KMS-11 (cell line): ENCODE data around the gene IQSEC1.

Source experiments
- H2AFZ ChIP-seq: fragments of 200-600 bp; sonication (generic); 2 replicates; pipeline ENCODE4 v1.6.1; 2016; ENCODE audit warnings: antibody characterized with exemption, mixed run types, low read depth
- H3K27ac ChIP-seq: fragments of 200-600 bp; sonication (generic); 2 replicates; pipeline ENCODE4 v1.6.1; 2016; ENCODE audit warnings: mild to moderate bottlenecking, mixed run types
- H3K27me3 ChIP-seq: fragments of 200-600 bp; sonication (generic); 2 replicates; pipeline ENCODE4 v1.6.1; 2017; ENCODE audit warnings: mild to moderate bottlenecking, low read depth, mixed run types, moderate library complexity; ENCODE audit not compliant: insufficient read depth
- H3K36me3 ChIP-seq: fragments of 200-600 bp; sonication (generic); 2 replicates; pipeline ENCODE4 v1.6.1; 2017; ENCODE audit warnings: mild to moderate bottlenecking, mixed run types; ENCODE audit not compliant: insufficient read depth
- H3K4me1 ChIP-seq: fragments of 200-600 bp; sonication (generic); 2 replicates; pipeline ENCODE4 v1.6.1; 2016; ENCODE audit warnings: mild to moderate bottlenecking, low read depth, mixed run types; ENCODE audit not compliant: poor library complexity, severe bottlenecking
- H3K4me2 ChIP-seq: fragments of 200-600 bp; sonication (generic); 2 replicates; pipeline ENCODE4 v1.7.0; 2016; ENCODE audit warnings: mild to moderate bottlenecking, mixed run types
- H3K4me3 ChIP-seq: fragments of 200-600 bp; sonication (generic); IDR thresholded peaks from 2 replicates; pipeline ENCODE4 v1.6.1; 2017; ENCODE audit warnings: low read depth, low read length, mixed read lengths; ENCODE audit not compliant: insufficient read depth
- H3K79me2 ChIP-seq: fragments of 200-600 bp; sonication (generic); 2 replicates; pipeline ENCODE4 v1.6.1; 2016; ENCODE audit warnings: low read depth, mixed run types; ENCODE audit not compliant: insufficient read depth
- H3K9ac ChIP-seq: fragments of 200-600 bp; sonication (generic); 2 replicates; pipeline ENCODE4 v1.6.1; 2016; ENCODE audit warnings: mild to moderate bottlenecking, mixed run types
- H4K20me1 ChIP-seq: fragments of 200-600 bp; sonication (generic); 2 replicates; pipeline ENCODE4 v1.6.1; 2016; ENCODE audit warnings: mild to moderate bottlenecking, mixed run types; ENCODE audit not compliant: insufficient read depth
- TF ChIP-seq, protein P1 (sequence below): fragments of 200-600 bp; sonication (generic); conservative IDR thresholded peaks from 2 replicates; pipeline ENCODE4 v1.6.1; 2017; ENCODE audit warnings: low read depth, mild to moderate bottlenecking, antibody characterized with exemption, low read length, moderate library complexity, mixed read lengths

Gene IQSEC1

DNA sequence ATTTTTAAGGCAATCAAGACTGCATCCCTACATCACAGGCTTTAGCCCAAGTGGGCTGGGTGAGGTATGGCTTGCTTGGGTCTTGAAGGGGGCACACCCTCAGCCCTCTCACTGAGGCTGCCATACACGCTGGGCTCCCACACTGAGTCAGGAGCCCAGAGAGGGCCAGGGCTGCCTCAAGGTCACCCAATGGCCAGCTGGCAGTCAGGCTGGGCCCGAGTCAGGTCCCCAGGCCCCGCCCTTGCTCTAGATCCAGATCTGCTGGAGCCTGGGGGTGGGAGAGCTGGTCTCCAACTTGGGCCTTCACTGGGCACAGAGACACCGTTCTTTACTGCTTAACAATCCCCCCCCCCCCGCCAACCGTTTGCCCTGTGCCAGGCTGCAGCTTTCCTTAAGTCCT lies 88.1 kb downstream of the IQSEC1 start:
- Histone ChIP-seq H3K27me3 (no peaks in the 10 kb centered on the region), H3K27ac (no peak overlapping the region), H4K20me1 (no peaks in the 10 kb centered on the region), H3K9ac (no peak overlapping the region), H3K4me3 (no peak overlapping the region), H3K36me3 (no peaks in the 10 kb centered on the region), H2AFZ (no peak overlapping the region), H3K79me2 (no peaks in the 10 kb centered on the region), H3K4me1 (peaks cover 29% of the 10 kb centered on the region), H3K4me2 (no peak overlapping the region)
- TF ChIP-seq, protein P1, sequence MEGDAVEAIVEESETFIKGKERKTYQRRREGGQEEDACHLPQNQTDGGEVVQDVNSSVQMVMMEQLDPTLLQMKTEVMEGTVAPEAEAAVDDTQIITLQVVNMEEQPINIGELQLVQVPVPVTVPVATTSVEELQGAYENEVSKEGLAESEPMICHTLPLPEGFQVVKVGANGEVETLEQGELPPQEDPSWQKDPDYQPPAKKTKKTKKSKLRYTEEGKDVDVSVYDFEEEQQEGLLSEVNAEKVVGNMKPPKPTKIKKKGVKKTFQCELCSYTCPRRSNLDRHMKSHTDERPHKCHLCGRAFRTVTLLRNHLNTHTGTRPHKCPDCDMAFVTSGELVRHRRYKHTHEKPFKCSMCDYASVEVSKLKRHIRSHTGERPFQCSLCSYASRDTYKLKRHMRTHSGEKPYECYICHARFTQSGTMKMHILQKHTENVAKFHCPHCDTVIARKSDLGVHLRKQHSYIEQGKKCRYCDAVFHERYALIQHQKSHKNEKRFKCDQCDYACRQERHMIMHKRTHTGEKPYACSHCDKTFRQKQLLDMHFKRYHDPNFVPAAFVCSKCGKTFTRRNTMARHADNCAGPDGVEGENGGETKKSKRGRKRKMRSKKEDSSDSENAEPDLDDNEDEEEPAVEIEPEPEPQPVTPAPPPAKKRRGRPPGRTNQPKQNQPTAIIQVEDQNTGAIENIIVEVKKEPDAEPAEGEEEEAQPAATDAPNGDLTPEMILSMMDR: no peak

DNA sequence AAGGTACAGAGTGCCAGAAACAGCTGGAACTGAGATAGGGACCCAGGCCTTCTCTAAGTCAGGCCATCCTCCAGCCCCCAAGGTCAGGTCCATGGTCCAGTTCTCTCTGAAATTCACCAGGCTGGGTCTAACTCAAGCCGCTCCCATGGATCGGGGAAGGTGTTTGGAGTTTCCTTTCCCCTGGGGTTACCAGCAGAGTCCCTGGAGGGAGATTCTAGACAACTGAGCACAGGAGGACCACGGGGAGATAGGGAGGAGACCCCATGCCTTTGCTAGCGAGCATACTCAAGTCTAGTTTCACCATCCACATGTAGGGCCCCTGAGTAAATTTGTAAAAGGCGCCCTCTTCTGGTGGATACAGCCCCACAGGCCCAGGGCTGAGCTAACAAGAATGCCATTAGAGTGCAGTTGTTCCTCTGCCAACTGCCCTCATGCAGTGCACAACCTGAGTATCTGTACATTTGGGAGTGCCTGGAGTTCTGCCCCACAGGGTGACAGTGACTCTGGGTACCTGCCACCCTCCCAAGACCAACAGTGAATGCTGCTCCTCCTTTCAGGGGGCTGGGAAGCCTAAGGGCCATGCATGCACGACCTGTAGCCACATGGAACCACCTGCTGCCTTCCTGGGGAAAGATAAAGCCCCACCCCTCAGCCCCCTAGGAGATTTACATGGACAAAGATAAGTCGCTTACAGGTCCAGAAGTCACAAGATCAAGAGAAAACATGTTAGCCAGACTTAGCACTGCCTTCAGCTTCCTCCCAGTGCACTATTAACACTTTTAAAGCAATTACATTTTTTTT lies 89.0 kb downstream of the IQSEC1 start:
- Histone ChIP-seq H3K27me3 (no peaks in the 10 kb centered on the region), H3K4me3 (no peak overlapping the region), H3K27ac (no peak overlapping the region), H3K4me2 (no peak overlapping the region), H3K4me1 (peaks cover 29% of the 10 kb centered on the region), H2AFZ (no peak overlapping the region), H4K20me1 (no peaks in the 10 kb centered on the region), H3K36me3 (no peaks in the 10 kb centered on the region), H3K79me2 (no peaks in the 10 kb centered on the region), H3K9ac (no peak overlapping the region)
- TF ChIP-seq, protein P1: peak; percentile 69

DNA sequence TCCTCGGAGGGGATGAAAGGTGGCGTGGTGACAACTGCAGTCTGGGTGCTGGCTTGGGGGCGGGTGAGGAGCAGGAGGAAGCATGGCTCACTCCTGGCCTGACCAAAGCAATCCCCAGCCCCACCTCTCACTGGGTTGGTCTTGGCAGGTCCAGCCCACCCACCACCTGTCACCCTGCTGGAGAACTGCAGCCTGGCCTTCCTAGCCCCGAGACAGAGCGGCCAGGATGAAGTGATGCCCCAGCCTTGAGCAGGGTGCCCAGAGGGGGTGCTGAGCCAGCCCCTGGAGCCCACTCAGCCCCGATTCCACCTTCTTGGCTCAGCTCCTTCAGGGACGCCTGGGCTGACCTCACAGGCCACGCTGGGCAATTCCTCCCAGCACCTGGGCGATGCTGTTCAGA lies 89.9 kb downstream of the IQSEC1 start:
- no peaks in the 10 kb centered on the region for H3K79me2 ChIP-seq
- H3K4me1 ChIP-seq: peaks cover 29% of the 10 kb centered on the region
- H3K9ac ChIP-seq: no peak overlapping the region
- TF ChIP-seq, protein P1: no peak
- H3K4me2 ChIP-seq: no peak overlapping the region
- no peak overlapping the region for H2AFZ ChIP-seq
- H3K36me3 ChIP-seq: no peaks in the 10 kb centered on the region
- H4K20me1 ChIP-seq: no peaks in the 10 kb centered on the region
- no peak overlapping the region for H3K27ac ChIP-seq
- H3K27me3 ChIP-seq: no peaks in the 10 kb centered on the region
- H3K4me3 ChIP-seq: no peak overlapping the region

DNA sequence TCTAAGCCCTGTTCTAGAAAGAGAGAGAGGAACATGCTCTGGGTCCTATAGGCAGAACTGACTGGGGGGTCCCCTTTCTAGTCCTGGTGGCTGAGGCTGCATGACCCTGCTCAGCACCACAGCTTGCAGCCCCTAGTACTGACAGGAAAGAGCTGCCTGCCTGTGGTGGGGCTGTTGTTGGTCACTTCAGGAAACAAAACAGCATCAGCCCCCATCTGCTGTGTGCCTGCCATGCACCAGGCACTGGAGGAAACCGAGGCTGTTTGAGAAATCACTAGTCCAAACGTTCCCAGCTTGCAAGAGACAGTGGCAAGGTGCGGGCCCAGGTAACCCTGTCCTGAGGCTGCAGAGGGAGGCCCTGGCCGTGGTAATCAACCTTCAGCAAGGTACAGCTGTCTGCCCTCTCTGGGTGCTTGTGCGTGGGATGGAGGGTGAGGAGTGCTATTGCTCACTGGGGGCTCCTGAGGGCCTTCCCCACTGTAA lies 90.6 kb downstream of the IQSEC1 start:
- no peak overlapping the region for H3K4me3 ChIP-seq
- H3K4me2 ChIP-seq: no peak overlapping the region
- no peak overlapping the region for H3K27ac ChIP-seq
- TF ChIP-seq, protein P1: no peak
- H4K20me1 ChIP-seq: no peaks in the 10 kb centered on the region
- no peak overlapping the region for H3K9ac ChIP-seq
- peaks cover 29% of the 10 kb centered on the region for H3K4me1 ChIP-seq
- H3K36me3 ChIP-seq: no peaks in the 10 kb centered on the region
- no peaks in the 10 kb centered on the region for H3K27me3 ChIP-seq
- no peaks in the 10 kb centered on the region for H3K79me2 ChIP-seq
- no peak overlapping the region for H2AFZ ChIP-seq
